Ishikawa (cell line): ENCODE data around the gene RBM19.

Experiments
- CEBPB ChIP-seq: IDR thresholded peaks from 2 replicates; pipeline ENCODE4 v1.6.1; 2012
- CREB1 ChIP-seq: IDR thresholded peaks from 2 replicates; pipeline ENCODE4 v1.6.1; 2012; ENCODE audit warnings: low read depth
- EGR1 ChIP-seq: IDR thresholded peaks from 2 replicates; pipeline ENCODE4 v1.6.1; 2012
- EP300 ChIP-seq: IDR thresholded peaks from 2 replicates; pipeline ENCODE4 v1.6.1; 2012; ENCODE audit warnings: borderline replicate concordance
- FOXM1 ChIP-seq: IDR thresholded peaks from 2 replicates; pipeline ENCODE4 v1.6.1; 2012; ENCODE audit warnings: low read depth, borderline replicate concordance
- MAX ChIP-seq: IDR thresholded peaks from 2 replicates; pipeline ENCODE4 v1.6.1; 2012
- YY1 ChIP-seq: IDR thresholded peaks from 2 replicates; pipeline ENCODE4 v1.6.1; 2012; ENCODE audit warnings: low read depth
- ZBTB7A ChIP-seq: IDR thresholded peaks from 2 replicates; pipeline ENCODE4 v1.6.1; 2012; ENCODE audit warnings: low read depth

- TF ChIP-seq CEBPB (no peak), FOXM1 (no peak), CREB1 (no peak), MAX (no peak), EGR1 (no peak), YY1 (no peak), ZBTB7A (no peak), EP300 (no peak)
Observed at GRCh38 chr12:113870890-113871289, 95.2 kb downstream of the RBM19 start.
